AML-193 (cell line): ENCODE data around the gene ARHGAP44.

ENCODE experiments used
- DNase-seq, 2 experiments: peaks; one replicate each; lab custom pipeline; 2025; lab: John Stamatoyannopoulos, UW

Gene ARHGAP44

DNA sequence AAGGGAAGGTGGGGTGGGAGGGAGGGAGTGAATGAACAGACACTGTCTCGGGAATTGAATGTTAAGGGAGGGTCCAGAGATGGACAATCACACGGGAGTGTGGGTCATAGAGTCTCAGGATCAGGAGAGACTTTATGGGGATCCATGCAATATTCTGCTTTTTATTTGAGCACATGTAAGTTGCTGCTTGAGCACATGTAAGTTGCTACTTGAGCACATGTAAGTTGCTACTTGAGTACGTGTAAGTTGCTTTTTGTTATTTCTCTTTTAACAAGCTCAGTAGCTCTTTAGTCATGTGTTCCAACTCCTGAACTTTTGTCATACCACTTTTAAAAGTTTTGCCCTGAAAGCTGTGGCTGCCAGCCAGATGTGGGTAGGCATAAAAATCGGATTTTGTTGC is 110.3 kb downstream of the ARHGAP44 start:
- DNase-seq = no peak

DNA sequence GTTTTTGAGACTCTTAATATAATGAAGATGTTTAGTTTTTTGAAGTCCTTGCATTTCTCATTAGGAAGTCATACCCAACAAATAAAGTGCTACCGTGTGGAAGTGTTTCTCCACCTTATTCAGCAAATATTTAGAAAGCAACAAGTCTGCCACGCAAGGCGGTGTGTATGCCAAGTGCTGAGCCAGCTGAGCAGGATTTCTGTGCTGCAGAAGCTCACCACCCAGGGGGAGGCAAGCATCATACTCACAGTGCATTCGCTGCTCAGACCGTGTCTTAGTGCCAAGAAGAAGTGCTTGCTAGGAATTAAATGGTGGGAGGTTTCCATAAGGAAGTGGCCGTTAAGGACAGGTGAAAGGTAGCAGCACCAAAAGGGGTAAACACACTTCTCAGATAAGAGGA is 111.2 kb downstream of the ARHGAP44 start:
- no peak for DNase-seq

DNA sequence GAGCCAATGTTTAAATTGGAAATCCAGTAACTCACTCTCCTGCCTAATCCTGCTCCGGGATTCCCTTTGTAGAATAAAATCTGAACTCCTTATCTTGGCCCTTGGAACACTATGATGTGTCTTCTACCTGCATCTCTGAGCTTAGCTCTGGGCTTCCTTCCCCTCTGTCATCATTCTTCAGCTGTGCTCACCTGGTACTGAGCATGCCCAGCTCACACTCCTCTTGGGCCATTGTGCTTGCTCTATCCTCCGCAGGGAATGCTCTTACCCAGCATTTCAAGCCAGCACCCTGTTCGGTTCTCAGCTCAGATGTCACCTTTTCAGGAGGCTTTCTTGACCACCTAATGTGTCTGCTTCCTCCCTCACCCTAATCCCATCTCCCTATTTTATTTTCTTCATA is 112.7 kb downstream of the ARHGAP44 start:
- no peak for DNase-seq

DNA sequence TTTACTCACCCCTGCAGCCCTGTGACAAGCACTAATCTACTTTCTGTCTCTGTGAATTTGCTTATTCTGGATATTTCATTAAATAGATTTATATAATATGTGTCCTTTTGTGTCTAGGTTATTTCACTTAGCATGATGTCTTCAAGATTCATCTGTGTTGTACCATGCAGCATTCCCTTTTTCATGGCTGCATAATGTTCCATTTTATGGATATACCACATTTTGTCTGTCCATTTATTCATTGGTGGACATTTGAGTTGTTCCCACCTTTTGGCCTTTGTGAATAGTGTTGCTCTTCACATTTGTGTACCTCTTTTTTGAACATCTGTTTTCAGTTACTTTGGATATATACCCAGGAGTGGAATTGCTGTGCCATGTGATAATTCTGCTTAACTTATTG is 118.2 kb downstream of the ARHGAP44 start:
- DNase-seq = no peak

DNA sequence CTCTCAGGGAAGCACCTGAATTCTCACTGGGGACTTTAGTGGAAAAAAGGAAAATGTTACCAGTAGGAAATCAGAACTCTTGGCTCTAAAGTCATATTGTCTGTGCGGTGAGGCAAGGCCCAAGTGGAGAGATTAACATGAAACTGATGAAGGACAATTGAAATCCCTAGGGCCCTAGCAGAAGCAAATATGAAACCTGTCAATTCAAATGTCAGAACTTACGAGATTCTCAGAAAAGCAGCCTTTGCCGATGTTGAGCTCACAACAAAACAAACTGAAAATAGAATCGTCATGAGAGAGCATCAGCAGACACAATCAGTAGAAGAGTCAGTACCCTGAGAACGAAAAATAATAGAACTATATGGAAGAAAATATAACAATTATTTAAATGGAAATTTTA is 119.7 kb downstream of the ARHGAP44 start:
- no peak for DNase-seq

DNA sequence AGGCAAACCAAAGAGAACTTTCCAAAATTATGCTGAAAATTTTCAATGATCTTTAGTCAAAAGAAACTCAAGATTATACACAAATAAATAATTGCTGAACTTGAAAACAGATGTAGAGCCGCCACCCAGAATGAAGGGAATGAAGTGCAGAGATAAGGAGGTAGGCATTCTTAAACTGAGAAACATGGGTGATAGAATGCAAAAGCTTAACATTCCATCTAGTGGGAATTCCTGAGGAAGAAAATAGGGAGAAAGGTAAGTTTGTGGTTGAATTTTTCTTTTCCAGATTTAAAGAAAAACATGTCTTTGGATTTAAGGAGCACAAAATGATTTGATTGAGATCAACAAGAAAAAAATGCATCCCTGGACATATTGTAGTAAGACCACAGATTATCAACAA is 120.2 kb downstream of the ARHGAP44 start:
- DNase-seq = no peak

DNA sequence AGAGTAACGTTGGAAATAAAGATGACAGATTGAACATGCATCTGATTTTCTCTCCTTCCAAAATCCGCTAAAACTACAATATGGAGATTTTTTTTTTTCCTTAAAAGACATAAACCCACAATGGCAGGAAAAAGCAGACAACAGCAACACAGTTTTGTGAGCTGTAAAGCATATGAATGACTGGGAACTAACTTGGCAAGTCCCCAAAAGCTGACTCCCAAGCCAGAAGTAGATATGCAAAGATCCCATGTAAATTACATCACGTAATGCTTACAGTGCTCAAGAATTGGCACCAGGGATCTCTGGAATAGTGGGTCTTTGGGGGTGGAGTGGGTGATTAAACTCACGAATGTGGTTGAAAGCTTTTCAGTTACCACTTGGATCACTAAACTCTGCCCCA is 121.9 kb downstream of the ARHGAP44 start:
- no peak for DNase-seq

DNA sequence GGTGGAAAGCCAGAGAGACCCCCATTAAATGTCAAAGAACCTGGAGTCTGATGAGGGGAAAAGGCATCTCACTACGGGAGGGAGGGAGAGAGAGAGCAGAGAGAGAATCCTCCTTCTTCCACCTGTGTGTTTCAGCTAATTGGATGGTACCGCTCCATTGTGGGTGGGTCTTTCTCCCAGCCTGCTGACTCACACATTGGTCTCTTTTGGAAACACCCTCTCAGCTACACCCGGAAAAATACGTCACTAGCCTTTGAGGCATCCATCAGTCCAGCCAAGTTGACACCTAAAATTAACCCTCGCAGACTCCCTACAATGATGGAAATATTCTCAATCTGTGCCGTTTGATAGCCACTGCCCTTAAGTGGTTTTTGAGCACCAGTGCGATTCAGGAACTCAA is 128.1 kb downstream of the ARHGAP44 start:
- no peak for DNase-seq

DNA sequence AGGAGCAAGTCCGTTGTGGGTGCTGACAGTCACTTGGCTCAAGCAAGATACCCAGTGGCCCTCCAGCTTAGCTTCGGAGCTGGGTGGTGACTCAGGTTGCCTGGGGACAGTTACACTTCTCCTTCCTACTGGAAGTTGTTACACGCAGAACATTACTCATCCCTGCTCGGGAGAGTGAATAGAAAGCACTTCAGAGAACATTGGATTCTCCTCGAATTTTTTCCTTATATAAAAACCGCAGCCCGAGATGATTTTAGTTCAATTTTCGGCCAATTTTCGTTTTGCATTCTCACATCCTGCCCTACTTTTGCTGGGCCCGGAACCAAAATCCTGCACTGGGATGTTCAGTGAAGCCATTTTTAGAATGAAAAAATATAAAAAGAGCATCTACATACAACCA is 128.8 kb downstream of the ARHGAP44 start:
- DNase-seq = no peak

DNA sequence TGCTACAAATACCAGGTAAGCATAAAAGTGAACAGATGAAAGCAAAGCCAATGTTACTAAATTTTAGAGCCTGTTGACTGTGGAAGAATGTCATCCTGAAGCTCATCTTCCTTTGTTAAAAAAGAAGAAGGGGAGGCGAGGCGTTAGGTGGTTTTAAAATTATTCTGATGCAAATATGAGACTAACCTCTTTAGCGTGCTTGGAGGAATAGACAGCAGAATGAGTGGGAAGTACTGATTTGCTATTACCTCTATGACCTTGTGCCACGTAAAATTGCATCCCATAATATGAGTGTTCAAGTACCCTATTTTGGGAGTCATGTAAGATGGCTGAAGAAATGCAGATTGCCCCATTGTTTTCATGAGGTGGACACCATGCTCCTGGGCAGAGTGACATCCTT is 132.8 kb downstream of the ARHGAP44 start:
- DNase-seq = no peak

DNA sequence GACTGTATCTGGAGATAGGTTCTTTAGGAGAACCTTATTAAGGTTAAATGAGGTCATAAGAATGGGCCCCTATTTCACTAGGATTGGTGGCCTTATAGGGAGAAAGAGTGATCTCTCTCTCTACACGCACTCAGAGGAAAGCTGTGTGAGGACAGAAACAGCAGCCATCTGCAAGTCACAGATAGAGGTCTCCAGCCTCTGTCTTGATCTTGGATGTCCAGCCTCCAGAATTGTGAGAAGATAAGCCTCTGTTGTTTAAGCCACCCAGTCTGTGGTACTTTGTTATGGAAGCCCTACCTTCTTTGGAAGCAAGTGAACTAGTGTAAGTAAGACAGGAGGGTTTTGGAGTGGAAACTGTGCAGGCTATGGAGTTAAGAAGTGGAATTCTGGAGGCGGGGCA is 135.3 kb downstream of the ARHGAP44 start:
- DNase-seq = no peak

DNA sequence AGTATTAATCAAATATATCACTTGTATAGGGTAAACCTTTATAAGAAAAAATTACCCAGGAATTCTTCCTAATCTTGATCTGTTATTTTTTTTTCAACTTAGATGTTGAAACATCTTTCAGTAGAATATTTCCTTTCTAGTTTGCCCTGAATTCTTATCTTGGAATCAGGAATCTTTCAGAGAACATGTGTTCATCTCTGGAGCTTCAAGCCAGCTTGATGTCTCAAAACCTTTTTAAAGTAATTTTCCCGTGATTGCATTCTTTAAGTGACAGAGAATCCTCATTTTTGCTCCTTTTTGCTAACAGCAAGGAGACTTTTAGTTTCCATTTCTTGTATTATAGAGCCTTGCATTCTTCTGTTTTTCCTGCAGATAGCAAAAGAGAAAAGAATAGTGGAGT is 137.7 kb downstream of the ARHGAP44 start:
- no peak for DNase-seq

DNA sequence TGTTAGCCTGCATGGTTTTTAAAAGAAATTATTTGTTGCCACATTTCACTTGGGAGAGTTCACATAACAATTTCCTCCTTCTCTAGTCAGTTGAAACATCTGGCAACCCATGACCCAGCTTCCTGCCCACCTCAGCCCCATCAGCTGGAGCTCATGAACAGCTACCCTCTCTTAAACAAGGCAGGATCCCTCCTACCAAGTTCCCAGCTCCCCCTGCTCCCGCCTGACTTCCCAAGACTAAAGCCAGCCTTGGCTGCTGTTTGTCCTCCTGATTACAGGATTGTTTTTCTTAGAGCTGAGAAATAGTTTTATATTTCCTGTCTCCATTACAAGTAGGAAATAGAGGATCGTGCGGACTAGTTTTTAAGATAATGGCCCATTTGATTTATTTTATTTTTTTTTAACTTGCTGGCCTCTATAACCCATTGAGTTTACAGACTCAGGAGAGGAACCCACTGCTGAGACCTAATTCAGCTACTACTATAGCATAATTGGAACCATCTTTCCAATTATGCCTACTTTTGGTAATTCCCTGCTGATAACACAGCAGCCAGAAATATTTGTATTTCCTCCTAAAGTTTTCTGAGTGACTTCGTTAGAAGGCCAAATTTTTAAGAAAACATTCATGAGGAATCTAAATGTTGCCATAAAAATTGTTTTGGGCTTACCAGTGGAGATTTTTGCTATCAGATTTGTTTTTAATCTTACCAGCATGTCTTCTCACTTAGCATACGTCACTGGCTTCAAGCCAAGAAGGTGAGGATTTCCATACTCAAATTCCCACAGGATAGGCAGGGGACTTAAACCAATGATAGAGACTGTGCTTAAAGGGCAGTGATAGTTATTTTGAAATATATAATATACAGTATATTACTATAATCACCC is 138.5 kb downstream of the ARHGAP44 start:
- DNase-seq = no peak

DNA sequence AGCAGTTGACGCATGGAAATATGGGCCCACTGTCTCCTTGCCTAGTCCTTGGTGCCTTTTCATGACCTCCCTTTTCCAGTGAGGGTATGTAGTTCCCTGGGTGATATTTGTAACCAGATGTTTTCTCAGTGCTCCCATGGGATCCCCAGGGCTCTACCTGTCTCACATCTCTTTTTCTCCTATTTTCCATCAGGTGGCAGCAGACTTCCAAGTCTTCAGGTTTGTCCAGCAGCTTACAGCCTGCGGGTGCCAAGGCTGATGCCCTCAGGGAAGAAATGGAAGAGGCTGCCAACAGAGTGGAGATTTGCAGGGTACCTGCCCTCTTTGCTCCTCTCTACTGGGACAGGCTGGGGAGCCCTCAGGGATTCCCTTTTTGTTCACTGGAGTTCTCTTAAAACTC is 139.4 kb downstream of the ARHGAP44 start:
- no peak for DNase-seq

DNA sequence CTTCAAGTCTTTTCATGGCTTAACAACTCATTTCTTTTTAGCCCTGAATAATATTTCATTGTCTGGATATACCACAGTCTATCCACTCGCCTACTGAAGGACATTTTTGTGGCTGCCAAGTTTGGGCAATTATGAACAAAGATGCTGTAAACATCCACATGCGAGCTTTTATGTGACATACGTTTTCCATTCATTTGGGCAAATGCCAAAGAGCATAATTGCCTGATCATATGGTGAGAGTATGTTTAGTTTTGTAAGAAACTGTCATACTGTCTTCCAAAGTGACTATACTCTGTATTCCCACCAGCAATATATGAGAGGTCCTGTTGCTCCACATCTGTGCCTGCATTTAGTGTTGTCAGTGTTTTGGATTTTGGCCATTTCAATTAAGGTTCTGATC is 147.2 kb downstream of the ARHGAP44 start:
- no peak for DNase-seq

DNA sequence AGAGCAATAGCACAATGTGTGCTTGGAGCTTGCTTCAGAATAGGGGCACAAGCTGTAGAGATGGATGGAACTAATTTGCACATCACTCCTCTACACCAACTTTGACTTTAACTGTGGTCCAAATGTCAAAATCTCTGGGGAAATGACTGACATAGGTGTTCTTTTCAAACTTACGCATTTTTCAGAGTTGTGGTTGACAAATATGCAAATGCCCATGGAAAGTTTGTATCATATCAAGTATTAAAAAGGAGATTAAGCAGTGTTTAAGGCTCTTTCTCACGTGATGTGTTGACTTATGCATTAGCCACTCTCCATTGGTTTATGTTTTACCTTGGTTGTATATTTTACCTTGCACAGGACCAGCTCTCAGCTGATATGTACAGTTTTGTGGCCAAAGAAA is 151.4 kb downstream of the ARHGAP44 start:
- DNase-seq = no peak

DNA sequence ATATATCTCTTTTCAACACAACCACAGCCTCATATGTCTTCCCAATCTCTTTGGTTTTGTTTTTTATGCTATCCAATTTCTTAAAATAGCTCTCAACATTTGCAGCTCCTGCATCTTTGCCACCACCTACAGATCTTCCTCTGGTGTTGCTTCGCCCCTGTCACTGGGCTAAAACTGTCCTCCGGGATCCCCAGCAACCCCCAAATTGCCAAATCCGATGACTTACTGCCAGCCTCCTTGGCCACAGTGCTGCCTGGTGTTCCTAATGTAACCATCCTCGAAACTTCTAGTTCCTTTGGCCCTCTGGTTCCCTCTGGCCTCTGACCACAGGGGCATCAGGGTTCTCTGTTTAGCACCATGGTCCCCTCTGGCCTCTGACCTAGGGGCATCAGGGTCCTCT is 157.7 kb downstream of the ARHGAP44 start:
- DNase-seq = no peak

DNA sequence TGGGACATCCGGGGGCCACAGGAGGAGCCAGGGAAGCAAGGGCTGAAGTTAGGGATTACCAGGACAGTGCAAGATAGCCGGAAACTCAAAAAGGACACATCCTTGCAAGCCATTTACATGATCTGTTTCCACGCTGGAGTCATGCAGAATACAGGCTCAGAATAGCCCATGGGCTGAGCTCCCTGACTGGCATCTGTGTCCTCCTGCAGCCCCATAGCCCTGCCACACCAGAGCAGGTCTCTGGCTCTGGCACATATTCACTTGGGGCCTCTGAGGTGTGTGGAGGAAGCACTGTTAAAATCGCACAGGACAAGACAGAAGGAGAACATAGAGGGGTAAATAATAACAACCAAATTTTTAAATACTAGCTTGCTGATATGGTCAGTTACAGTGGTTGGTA is 162.7 kb downstream of the ARHGAP44 start:
- DNase-seq = no peak

DNA sequence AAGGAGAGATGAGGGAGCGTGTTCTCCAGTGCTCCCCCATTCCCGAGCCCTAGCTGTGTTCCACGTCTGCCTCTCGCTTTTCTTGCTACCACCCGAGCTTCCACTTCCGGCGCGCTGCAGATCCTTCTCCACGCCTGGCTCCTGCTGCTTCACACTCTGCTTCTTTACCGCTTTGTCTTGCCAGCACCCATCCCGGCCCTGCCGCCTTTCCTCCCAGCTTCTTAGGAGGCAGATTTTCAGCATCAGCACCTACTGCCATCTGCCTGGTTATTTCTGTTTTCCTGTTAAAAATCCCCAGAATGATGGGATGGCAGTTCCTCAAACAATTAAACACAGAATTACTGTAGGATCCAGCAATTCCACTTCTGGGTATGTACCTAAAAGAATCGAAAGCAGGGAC is 163.9 kb downstream of the ARHGAP44 start:
- no peak for DNase-seq

DNA sequence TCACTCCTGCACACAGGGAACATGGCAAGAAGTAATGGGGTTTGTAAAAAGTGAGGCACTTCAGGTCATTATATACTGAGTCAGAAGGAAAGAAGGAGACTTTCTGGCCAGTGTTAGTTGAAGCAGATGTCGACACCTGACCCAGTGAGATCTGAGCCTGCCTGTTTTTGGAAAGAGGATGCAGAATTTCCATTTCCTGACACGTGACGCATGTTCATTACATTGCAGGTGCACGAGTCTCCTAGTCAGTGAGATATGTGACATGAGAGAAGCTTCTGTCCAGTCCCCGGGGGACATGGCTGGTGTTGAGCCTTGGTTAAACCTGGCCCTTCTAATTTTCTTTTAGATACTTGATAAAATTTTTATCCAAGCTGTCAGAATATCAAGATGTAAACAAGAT is 166.2 kb downstream of the ARHGAP44 start:
- DNase-seq = no peak

DNA sequence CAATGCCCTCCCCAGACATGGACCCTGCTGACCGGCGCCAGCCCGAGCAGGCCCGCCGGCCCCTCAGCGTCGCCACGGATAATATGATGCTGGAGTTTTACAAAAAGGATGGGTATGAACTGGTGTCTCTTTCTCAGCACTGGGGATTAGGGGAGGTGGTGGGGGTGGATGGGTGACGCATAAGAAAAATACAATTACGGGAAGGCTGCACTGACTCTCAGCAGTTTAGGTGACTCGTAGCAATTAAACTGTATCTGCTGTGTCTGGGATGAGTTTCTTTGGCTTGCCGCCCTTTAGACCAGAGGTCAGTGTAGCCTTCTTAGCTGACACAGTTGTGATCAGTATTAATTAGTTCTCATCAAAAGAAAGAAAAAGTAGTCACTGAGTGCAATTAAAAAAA is 169.5 kb downstream of the ARHGAP44 start:
- DNase-seq = no peak

DNA sequence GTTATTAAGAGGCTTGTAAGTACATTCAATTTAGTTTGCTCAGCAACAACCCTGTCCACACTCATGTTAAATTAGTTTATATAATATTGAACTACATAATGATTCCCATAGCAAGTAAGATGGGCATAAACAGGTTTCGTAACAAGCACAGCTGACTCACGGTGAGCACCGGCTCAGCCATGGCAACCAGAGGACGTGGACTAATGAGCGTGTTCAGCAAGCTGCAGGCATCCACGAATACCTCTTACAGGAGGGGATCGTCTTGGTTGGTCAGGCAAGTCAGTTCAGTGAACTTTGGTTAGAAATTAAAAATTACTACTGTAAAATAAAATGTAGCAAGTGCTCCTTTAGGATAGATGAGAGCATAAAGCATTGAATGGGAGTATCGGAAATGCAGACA is 170.1 kb downstream of the ARHGAP44 start:
- DNase-seq = no peak

DNA sequence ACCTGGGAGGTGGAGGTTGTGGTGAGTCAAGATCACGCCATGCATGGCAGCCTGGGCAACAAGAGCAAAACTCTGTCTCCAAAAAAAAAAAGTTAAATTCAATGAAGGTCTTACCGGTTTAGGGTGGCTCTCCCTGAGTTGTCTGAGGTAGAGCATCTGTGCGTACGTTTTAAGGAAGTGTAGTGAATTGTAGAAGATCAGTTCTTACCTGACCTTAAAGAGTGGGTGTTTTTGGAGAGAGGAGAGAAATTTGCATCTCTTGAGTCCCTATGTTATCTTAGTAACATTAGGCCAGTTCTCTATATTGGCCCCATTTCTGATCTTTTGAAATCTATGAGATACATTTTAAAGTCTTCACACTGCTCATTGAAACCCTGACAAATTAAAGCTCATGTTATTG is 172.4 kb downstream of the ARHGAP44 start:
- no peak for DNase-seq

DNA sequence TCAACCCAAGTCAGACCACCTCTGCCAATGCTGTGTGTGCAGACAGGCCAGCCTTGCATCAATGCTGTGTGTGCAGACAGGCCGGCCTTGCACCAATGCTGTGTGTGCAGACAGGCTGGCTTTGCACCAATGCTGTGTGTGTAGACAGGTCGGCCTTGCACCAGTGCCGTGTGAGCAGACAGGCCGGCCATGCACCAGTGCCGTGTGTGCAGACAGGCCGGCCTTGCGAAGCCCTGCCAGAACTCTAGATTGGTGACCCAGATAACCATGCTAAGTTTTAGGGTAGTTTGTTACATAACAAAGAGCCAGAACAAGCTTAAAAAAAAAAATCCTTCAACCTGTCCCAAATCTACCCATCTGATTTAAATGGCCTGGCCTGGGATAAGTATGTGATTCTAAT is 174.2 kb downstream of the ARHGAP44 start:
- DNase-seq = no peak
